DMS153 (cell line): Measurements from ENCODE around the gene ACACA.

Source experiments
- DNase-seq: peaks from one replicate; lab custom pipeline; 2025; lab: John Stamatoyannopoulos, UW

The ACACA gene

GRCh38 chr17:37291351-37291750, 115.3 kb downstream of the ACACA start:
- no peak for DNase-seq

GRCh38 chr17:37286430-37286829, 120.2 kb downstream of the ACACA start:
- no peak for DNase-seq

GRCh38 chr17:37284191-37284590, 122.4 kb downstream of the ACACA start:
- DNase-seq, result no peak

GRCh38 chr17:37283414-37283961, 123.1 kb downstream of the ACACA start:
- DNase-seq, result no peak

- DNase-seq, result no peak
Measured at GRCh38 chr17:37280841-37281240, 125.8 kb downstream of the ACACA start.

- no peak for DNase-seq
Measured at GRCh38 chr17:37278247-37278894, 128.3 kb downstream of the ACACA start.

- no peak for DNase-seq
Measured at GRCh38 chr17:37276475-37276874, 130.2 kb downstream of the ACACA start.

- no peak for DNase-seq
Measured at GRCh38 chr17:37274461-37274860, 132.2 kb downstream of the ACACA start.

- DNase-seq, result no peak
Measured at GRCh38 chr17:37273409-37274051, 133.1 kb downstream of the ACACA start.

- no peak for DNase-seq
Measured at GRCh38 chr17:37265446-37266173, 141.0 kb downstream of the ACACA start.

- no peak for DNase-seq
Measured at GRCh38 chr17:37261286-37261685, 145.3 kb downstream of the ACACA start.

- DNase-seq, result no peak
Measured at GRCh38 chr17:37259030-37259735, 147.5 kb downstream of the ACACA start.

- no peak for DNase-seq
Measured at GRCh38 chr17:37256627-37257026, 150.0 kb downstream of the ACACA start.

GRCh38 chr17:37255432-37255831, 151.2 kb downstream of the ACACA start:
- DNase-seq, result no peak

- no peak for DNase-seq
Measured at GRCh38 chr17:37247825-37248224, 158.8 kb downstream of the ACACA start.

GRCh38 chr17:37246085-37246484, 160.6 kb downstream of the ACACA start:
- DNase-seq, result no peak

GRCh38 chr17:37240381-37240780, 166.3 kb downstream of the ACACA start:
- no peak for DNase-seq

GRCh38 chr17:37239690-37240334, 166.8 kb downstream of the ACACA start:
- no peak for DNase-seq

- DNase-seq, result no peak
Measured at GRCh38 chr17:37234106-37234505, 172.5 kb downstream of the ACACA start.

- no peak for DNase-seq
Measured at GRCh38 chr17:37233036-37233435, 173.6 kb downstream of the ACACA start.

- no peak for DNase-seq
Measured at GRCh38 chr17:37231887-37232286, 174.7 kb downstream of the ACACA start.

- no peak for DNase-seq
Measured at GRCh38 chr17:37230633-37231032, 176.0 kb downstream of the ACACA start.
